Gastrocnemius medialis (tissue), 4 donors: ENCODE results near the gene NRG3.

ENCODE experiments used
- CTCF ChIP-seq, 5 experiments: fragments of 450-650 bp in 3 of 5; fragments of 200-600 bp in 2 of 5; sonication (generic) in 2 of 5; IDR thresholded peaks in 4 of 5; conservative IDR thresholded peaks in 1 of 5; 1 replicate in 4 of 5; 2 replicates in 1 of 5; pipeline ENCODE4 v1.5.1; 2016 to 2019; ENCODE audit warnings: antibody characterized with exemption in 5 of 5, mild to moderate bottlenecking in 3 of 5, moderate library complexity in 3 of 5
- POLR2A ChIP-seq, 2 donors: fragments of 450-650 bp; IDR thresholded peaks; one replicate each; pipeline ENCODE4 v1.6.1; 2017; ENCODE audit warnings: antibody characterized with exemption in 2 of 2, mild to moderate bottlenecking in 2 of 2, moderate library complexity in 2 of 2

GRCh38 chr10:82160307-82160706, 285.3 kb downstream of the NRG3 start:
- TF ChIP-seq CTCF (IDR thresholded peaks at IDR 0.05 in 4 of 5, conservative IDR thresholded peaks at IDR 0.05 in 1 of 5) (no peak), POLR2A (IDR thresholded peaks at IDR 0.05) (no peak)
